H1 (cell line): ENCODE results near the gene BIN2. TPM values are rescaled to one million over a fixed set of nuclear protein-coding genes. Genes with fewer than 3 reads are reported as not detected.

ENCODE experiments used
- CTCF ChIA-PET: fragments of 300-600 bp; sonication (Branson Sonifier 250); formaldehyde crosslinking; loops from one replicate; lab custom pipeline; 2021; ENCODE audit not compliant: partially characterized antibody; lab: Charles Lee
- POLR2A ChIA-PET: fragments of 300-600 bp; sonication (Branson Sonifier 250); formaldehyde crosslinking; loops from one replicate; lab custom pipeline; 2021; ENCODE audit warnings: inconsistent platforms; ENCODE audit not compliant: partially characterized antibody; lab: Charles Lee
- DNase-seq, 2 experiments: peaks; one replicate each; pipeline versions ENCODE4 v3.0.0 to v3.0.0-alpha.2; 2010 to 2022; ENCODE audit warnings: low spot score in 2 of 2, low read depth in 1 of 2, mixed read lengths in 1 of 2
- FAIRE-seq: peaks from 2 replicates; lab custom pipeline; 2011; peaks lifted over from hg19 to GRCh38; lab: Jason Lieb, UNC
- H2AFZ ChIP-seq: 2 replicates; pipeline ENCODE4 v1.8.1; 2012; ENCODE audit warnings: low read length, inconsistent platforms
- H2AK5ac ChIP-seq: 2 replicates; pipeline ENCODE4 v1.6.1; 2013; ENCODE audit warnings: low read depth, low read length
- H2BK120ac ChIP-seq: replicated peaks from 2 replicates; pipeline ENCODE3; 2013; ENCODE audit warnings: low read depth, low read length, inconsistent platforms
- H2BK12ac ChIP-seq: 2 replicates; pipeline ENCODE4 v1.6.1; 2013; ENCODE audit warnings: low read depth, low read length
- H2BK15ac ChIP-seq: 2 replicates; pipeline ENCODE4 v1.6.1; 2013; ENCODE audit warnings: low read length
- H2BK20ac ChIP-seq: 2 replicates; pipeline ENCODE4 v1.6.1; 2013; ENCODE audit warnings: low read length
- H2BK5ac ChIP-seq: 2 replicates; pipeline ENCODE4 v1.6.1; 2013; ENCODE audit warnings: low read depth, low read length
- H3K14ac ChIP-seq: 2 replicates; pipeline ENCODE4 v1.6.1; 2013; ENCODE audit warnings: inconsistent platforms; ENCODE audit not compliant: insufficient read length
- H3K18ac ChIP-seq: 2 replicates; pipeline ENCODE4 v1.6.1; 2013; ENCODE audit warnings: low read length; ENCODE audit errors: extremely low read depth
- H3K23ac ChIP-seq: 2 replicates; pipeline ENCODE4 v1.6.1; 2013; ENCODE audit warnings: inconsistent platforms; ENCODE audit not compliant: insufficient read length
- H3K23me2 ChIP-seq: 2 replicates; pipeline ENCODE4 v1.6.1; 2013; ENCODE audit warnings: low read depth, low read length
- H3K27ac ChIP-seq: 2 replicates; pipeline ENCODE4 v1.6.1; 2011; ENCODE audit warnings: low read depth, low read length, inconsistent platforms
- H3K27me3 ChIP-seq, 4 experiments: replicated peaks in 1 of 4; 1 replicate in 1 of 4; 2 replicates in 3 of 4; pipeline versions ENCODE4 v1.6.1 to v1.8.1; 2011 to 2013; ENCODE audit warnings: low read length in 3 of 4, mild to moderate bottlenecking in 3 of 4, inconsistent platforms in 2 of 4, mixed read lengths in 2 of 4, moderate library complexity in 1 of 4; ENCODE audit not compliant: control insufficient read depth in 3 of 4, insufficient read depth in 3 of 4; ENCODE audit errors: extremely low read depth in 1 of 4
- H3K36me3 ChIP-seq, 4 experiments: 2 replicates each; pipeline versions ENCODE4 v1.6.1 to v1.8.1; 2011 to 2013; ENCODE audit warnings: mild to moderate bottlenecking in 4 of 4, low read length in 3 of 4, moderate library complexity in 2 of 4, control low read depth in 1 of 4, inconsistent platforms in 1 of 4; ENCODE audit not compliant: insufficient read depth in 4 of 4, control insufficient read depth in 2 of 4
- H3K4ac ChIP-seq: replicated peaks from 2 replicates; pipeline ENCODE3; 2013; ENCODE audit warnings: low read length, low read depth, mixed read lengths, inconsistent platforms; ENCODE audit not compliant: insufficient read length
- H3K4me1 ChIP-seq, 4 experiments: replicated peaks in 1 of 4; 1 replicate in 1 of 4; 2 replicates in 3 of 4; pipeline versions ENCODE4 v1.6.1 to v1.8.1; 2011 to 2013; ENCODE audit warnings: low read length in 3 of 4, inconsistent platforms in 2 of 4, mixed read lengths in 1 of 4; ENCODE audit not compliant: insufficient read depth in 4 of 4, control insufficient read depth in 3 of 4
- H3K4me2 ChIP-seq, 2 experiments: 2 replicates each; pipeline versions ENCODE4 v1.6.1 to v1.8.1; 2011 to 2013; ENCODE audit warnings: low read depth in 2 of 2, low read length in 2 of 2, control low read depth in 1 of 2, inconsistent platforms in 1 of 2, mild to moderate bottlenecking in 1 of 2; ENCODE audit not compliant: insufficient read depth in 1 of 2
- H3K4me3 ChIP-seq, 4 experiments: fragments of 200-600, 300-600 bp in 1 of 4; sonication (generic), shearing (Covaris generic), sonication (Bioruptor Twin) in 1 of 4; 2 replicates each; pipeline versions ENCODE4 v1.5.1 to v1.8.1; 2011 to 2016; ENCODE audit warnings: low read length in 4 of 4, low read depth in 3 of 4, control low read depth in 2 of 4, inconsistent platforms in 2 of 4, mild to moderate bottlenecking in 2 of 4, mixed read lengths in 1 of 4, moderate library complexity in 1 of 4; ENCODE audit not compliant: insufficient read depth in 2 of 4; ENCODE audit errors: extremely low read depth in 1 of 4
- H3K56ac ChIP-seq: replicated peaks from 2 replicates; pipeline ENCODE3; 2013; ENCODE audit warnings: low read depth, mild to moderate bottlenecking, mixed read lengths, low read length, inconsistent platforms; ENCODE audit not compliant: insufficient read length
- H3K79me1 ChIP-seq: 2 replicates; pipeline ENCODE4 v1.6.1; 2013; ENCODE audit warnings: low read depth, low read length, control low read depth
- H3K79me2 ChIP-seq, 2 experiments: 2 replicates each; pipeline versions ENCODE4 v1.6.1 to v1.8.1; 2012 to 2013; ENCODE audit warnings: low read length in 2 of 2, mild to moderate bottlenecking in 2 of 2, inconsistent platforms in 1 of 2; ENCODE audit not compliant: insufficient read depth in 2 of 2, control insufficient read depth in 1 of 2
- H3K9ac ChIP-seq, 4 experiments: replicated peaks in 1 of 4; 1 replicate in 1 of 4; 2 replicates in 3 of 4; pipeline versions ENCODE4 v1.6.1 to v1.8.1; 2011 to 2013; ENCODE audit warnings: low read depth in 3 of 4, low read length in 3 of 4, control low read depth in 2 of 4, mild to moderate bottlenecking in 2 of 4, moderate library complexity in 2 of 4, inconsistent platforms in 1 of 4; ENCODE audit errors: extremely low read depth in 1 of 4
- H3K9me3 ChIP-seq, 2 experiments: 2 replicates each; pipeline versions ENCODE4 v1.6.1 to v1.8.1; 2012 to 2013; ENCODE audit warnings: mild to moderate bottlenecking in 2 of 2, moderate library complexity in 2 of 2, control low read depth in 1 of 2, inconsistent platforms in 1 of 2, low read depth in 1 of 2, low read length in 1 of 2, mixed read lengths in 1 of 2; ENCODE audit not compliant: insufficient read depth in 2 of 2
- H4K20me1 ChIP-seq, 2 experiments: replicated peaks in 1 of 2; 2 replicates each; pipeline versions ENCODE3 to v1.8.1; 2011 to 2013; ENCODE audit warnings: inconsistent platforms in 2 of 2, low read length in 2 of 2, mild to moderate bottlenecking in 1 of 2; ENCODE audit not compliant: insufficient read depth in 2 of 2, control insufficient read depth in 1 of 2
- H4K5ac ChIP-seq: 2 replicates; pipeline ENCODE4 v1.6.1; 2013; ENCODE audit warnings: low read length, low read depth, mixed read lengths, inconsistent platforms; ENCODE audit not compliant: insufficient read length
- H4K8ac ChIP-seq: 2 replicates; pipeline ENCODE4 v1.8.0; 2013; ENCODE audit warnings: mild to moderate bottlenecking, moderate library complexity, low read length, inconsistent platforms; ENCODE audit not compliant: insufficient read depth; ENCODE audit errors: extremely low read depth
- H4K91ac ChIP-seq: replicated peaks from 2 replicates; pipeline ENCODE3; 2013; ENCODE audit warnings: low read length, mixed read lengths, inconsistent platforms; ENCODE audit not compliant: insufficient read length
- BRCA1 ChIP-seq: IDR thresholded peaks from 2 replicates; pipeline ENCODE4 v1.6.1; 2012; ENCODE audit warnings: low read depth, low read length, improper control_type of control experiment
- EZH2 ChIP-seq: fragments of 200-600 bp; sonication (generic); IDR thresholded peaks from 2 replicates; pipeline ENCODE4 v1.7.1; 2012; ENCODE audit warnings: low read depth, mild to moderate bottlenecking, moderate library complexity, low read length, inconsistent platforms; ENCODE audit not compliant: severe bottlenecking
- KDM5A ChIP-seq: fragments of 200-600 bp; IDR thresholded peaks from 2 replicates; pipeline ENCODE4 v1.7.1; 2012; ENCODE audit warnings: mild to moderate bottlenecking, low read length, inconsistent platforms, mixed read lengths
- RBBP5 ChIP-seq: IDR thresholded peaks from 2 replicates; pipeline ENCODE4 v1.7.1; 2012; ENCODE audit warnings: low read depth, mild to moderate bottlenecking, inconsistent platforms, low read length, moderate library complexity, borderline replicate concordance
- RNF2 ChIP-seq: fragments of 200-900, 300-1000 bp; sonication (generic); IDR thresholded peaks from 2 replicates; pipeline ENCODE4 v1.7.1; 2016; ENCODE audit warnings: borderline replicate concordance, low read depth, mild to moderate bottlenecking, antibody characterized with exemption, low read length; ENCODE audit not compliant: poor library complexity, severe bottlenecking; ENCODE audit errors: missing control alignments
- SAP30 ChIP-seq: fragments of 300-600 bp; sonication (generic); IDR thresholded peaks from 2 replicates; pipeline ENCODE4 v1.7.1; 2012; ENCODE audit warnings: low read length, moderate library complexity, mild to moderate bottlenecking, inconsistent platforms; ENCODE audit not compliant: insufficient read depth, insufficient replicate concordance
- SIX5 ChIP-seq: IDR thresholded peaks from 2 replicates; pipeline ENCODE4 v1.6.1; 2011; ENCODE audit warnings: mild to moderate bottlenecking, low read depth, low read length
- SP1 ChIP-seq: IDR thresholded peaks from 2 replicates; pipeline ENCODE4 v1.6.1; 2011; ENCODE audit warnings: low read depth, low read length
- TEAD4 ChIP-seq: IDR thresholded peaks from 2 replicates; pipeline ENCODE4 v1.6.1; 2012; ENCODE audit warnings: low read depth, low read length, inconsistent platforms, mixed read lengths
- ZNF274 ChIP-seq: IDR thresholded peaks from 2 replicates; pipeline ENCODE4 v1.7.0; 2012; ENCODE audit warnings: low read length, borderline replicate concordance; ENCODE audit errors: extremely low read depth
- WGBS, 2 experiments: shearing (Covaris generic) in 1 of 2; methylation state at CpG; one replicate each; pipeline versions ENCODE4 v1.1.6 to v1.1.7; 2013 to 2015; ENCODE audit warnings: low lambda C conversion rate in 2 of 2, mixed read lengths in 2 of 2, inconsistent platforms in 1 of 2, low coverage in 1 of 2, missing lambda C conversion rate in 1 of 2; ENCODE audit not compliant: insufficient replicate concordance in 2 of 2, insufficient coverage in 1 of 2, insufficient read length in 1 of 2; ENCODE audit errors: extremely low coverage in 1 of 2, missing lambda C conversion rate in 1 of 2; 5-methylcytosine and 5-hydroxymethylcytosine counted together
- polyA plus RNA-seq, 7 experiments: library from polyadenylated mRNA; depleted of rRNA in 3 of 7; stranded (reverse) in 5 of 7; unstranded in 2 of 7; fragments of >200 nt in 5 of 7; fragments of 200-250 nt in 2 of 7; gene quantifications; 1 replicate in 5 of 7; 2 replicates in 1 of 7; 4 replicates in 1 of 7; pipeline versions ENCODE4 v1.2.1 to v1.2.3, GENCODE V29; 2011 to 2013; ENCODE audit warnings: missing spikeins in 2 of 7, mixed read lengths in 2 of 7
- total RNA-seq: library from RNA; stranded (reverse); fragmentation: NEBNext Ultra II Directional; extraction: Animal tissue kit (Norgen Biotek cat#: 25700); gene quantifications from 2 replicates; pipeline ENCODE4 v1.2.1, GENCODE V29; 2021
- TF ChIP-seq, protein P1 (sequence below): IDR thresholded peaks from 2 replicates; pipeline ENCODE4 v1.6.1; 2012; ENCODE audit warnings: inconsistent platforms

BIN2 gene
- total and polyA plus RNA-seq, 2 of the 8 experiments (the other 6 are each of a cell fraction or from before 2014, with no cell fraction given): not detected

- Histone ChIP-seq H4K91ac (peak overlapping the region; percentile 70), H3K36me3 (no peaks in the 10 kb centered on the region), H2BK5ac (peak overlapping the region; percentile 91), H3K56ac (no peak overlapping the region), H3K9ac (0 out of 7 replicates have a peak overlapping the region, but pooled peaks of 1 of the 4 experiments have one; percentile 15), H3K18ac (peak overlapping the region; percentile 92), H3K23me2 (no peaks in the 10 kb centered on the region), H2AFZ (peak overlapping the region; percentile 90), H3K23ac (no peak overlapping the region), H4K8ac (no peak overlapping the region), H4K5ac (peak overlapping the region; percentile 87), H3K79me1 (no peaks in the 10 kb centered on the region), H3K27ac (peak overlapping the region; percentile 72), H2BK12ac (peak overlapping the region; percentile 97), H2AK5ac (peak overlapping the region; percentile 40; the same call in 1 of the 2 replicates), H3K4ac (peak overlapping the region; percentile 0), H3K4me2 (peak overlapping the region; percentile 28 to 46; a peak in 3 of 4 replicates), H3K4me3 (no peak overlapping the region), H2BK20ac (peak overlapping the region; percentile 83; the same call in 1 of the 2 replicates), H3K4me1 (peaks cover 2 to 16% (median 7%) of the 10 kb centered on the region in 4 experiments; a peak in 6 of 7 replicates), H3K14ac (no peak overlapping the region), H3K27me3 (no peaks in the 10 kb centered on the region; a peak in 1 of 7 replicates), H3K9me3 (no peaks in the 10 kb centered on the region), H2BK120ac (peak overlapping the region; percentile 29), H4K20me1 (no peaks in the 10 kb centered on the region), H2BK15ac (no peak overlapping the region), H3K79me2 (no peaks in the 10 kb centered on the region)
- CTCF ChIA-PET: interaction anchor here (0.9 to 1.6 kb wide), 3 partner anchors 11 to 21 kb away, joined by 4 to 6 read pairs (median 5); no protein-coding TSS in a partner anchor
- no peak for DNase-seq
- WGBS, 2 experiments: 45% methylated on average over 3 of the region's 3 CpGs; no CpG with 5 or more reads in 1 of the 2 experiments
- no peak for FAIRE-seq
- POLR2A ChIA-PET: interaction anchor here (1.0 to 2.3 kb wide), 8 partner anchors 14 to 238 kb away, joined by 3 to 8 read pairs (median 4); partner anchors contain the start of genes CSRNP2 and SMAGP
- TF ChIP-seq EZH2 (no peak), RNF2 (no peak), TEAD4 (peak; percentile 71; the same call in 1 of the 2 replicates), KDM5A (no peak), ZNF274 (no peak), SIX5 (no peak), RBBP5 (0 out of 2 replicates have a peak, but pooled peaks have one; percentile 62), BRCA1 (no peak), SAP30 (no peak), SP1 (no peak)
- TF ChIP-seq, protein P1, sequence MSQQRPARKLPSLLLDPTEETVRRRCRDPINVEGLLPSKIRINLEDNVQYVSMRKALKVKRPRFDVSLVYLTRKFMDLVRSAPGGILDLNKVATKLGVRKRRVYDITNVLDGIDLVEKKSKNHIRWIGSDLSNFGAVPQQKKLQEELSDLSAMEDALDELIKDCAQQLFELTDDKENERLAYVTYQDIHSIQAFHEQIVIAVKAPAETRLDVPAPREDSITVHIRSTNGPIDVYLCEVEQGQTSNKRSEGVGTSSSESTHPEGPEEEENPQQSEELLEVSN: peak; percentile 71; the same call in 1 of the 2 replicates
These were observed 3.2 kb downstream of the BIN2 start for GRCh38 chr12:51320695-51321320.
